Muscle layer of colon (tissue), 2 donors: ENCODE measurements around the gene NELFCD.

Source experiments
- H3K27ac ChIP-seq: one replicate; pipeline ENCODE4 v1.7.0; 2013; ENCODE audit warnings: low read depth, mild to moderate bottlenecking, low read length, moderate library complexity
- H3K27me3 ChIP-seq, 2 donors: one replicate each; pipeline ENCODE4 v1.7.0; 2013; ENCODE audit warnings: low read length in 2 of 2, mild to moderate bottlenecking in 2 of 2; ENCODE audit not compliant: insufficient read depth in 2 of 2, control insufficient read depth in 1 of 2
- H3K36me3 ChIP-seq: one replicate; pipeline ENCODE4 v1.7.0; 2013; ENCODE audit warnings: mild to moderate bottlenecking, low read length; ENCODE audit not compliant: insufficient read depth
- H3K4me1 ChIP-seq: one replicate; pipeline ENCODE4 v1.7.0; 2013; ENCODE audit warnings: mild to moderate bottlenecking, low read length; ENCODE audit not compliant: insufficient read depth
- H3K4me3 ChIP-seq, 2 donors: one replicate each; pipeline ENCODE4 v1.7.0; 2013; ENCODE audit warnings: low read length in 2 of 2, low read depth in 1 of 2, mild to moderate bottlenecking in 1 of 2, moderate library complexity in 1 of 2
- H3K9ac ChIP-seq: one replicate; pipeline ENCODE4 v1.7.0; 2013; ENCODE audit warnings: low read length
- H3K9me3 ChIP-seq: one replicate; pipeline ENCODE4 v1.7.0; 2013; ENCODE audit warnings: mild to moderate bottlenecking, low read length
- donor health status: abdominal sarcoma.
- donor health status: Adenocarcinoma of cecum.

NELFCD gene

GRCh38 chr20:58987790-58988564 lies 6.9 kb downstream of the NELFCD start:
- Histone ChIP-seq H3K4me1 (peaks cover 20% of the 10 kb centered on the region), H3K4me3 (no peak overlapping the region), H3K27ac (no peak overlapping the region), H3K9ac (no peak overlapping the region), H3K36me3 (peaks cover 64% of the 10 kb centered on the region), H3K9me3 (no peaks in the 10 kb centered on the region), H3K27me3 (no peaks in the 10 kb centered on the region)

GRCh38 chr20:58988565-58988882 lies 7.5 kb downstream of the NELFCD start:
- peaks cover 70% of the 10 kb centered on the region for H3K36me3 ChIP-seq
- no peak overlapping the region for H3K27ac ChIP-seq
- peaks cover 18% of the 10 kb centered on the region for H3K4me1 ChIP-seq
- H3K27me3 ChIP-seq: no peaks in the 10 kb centered on the region
- H3K4me3 ChIP-seq: no peak overlapping the region
- H3K9me3 ChIP-seq: no peaks in the 10 kb centered on the region
- no peak overlapping the region for H3K9ac ChIP-seq

GRCh38 chr20:58989196-58989595 lies 8.1 kb downstream of the NELFCD start:
- Histone ChIP-seq H3K27ac (no peak overlapping the region), H3K4me1 (peaks cover 11% of the 10 kb centered on the region), H3K9me3 (no peaks in the 10 kb centered on the region), H3K27me3 (no peaks in the 10 kb centered on the region), H3K4me3 (no peak overlapping the region), H3K36me3 (peaks cover 77% of the 10 kb centered on the region), H3K9ac (no peak overlapping the region)

- Histone ChIP-seq H3K4me3 (no peak overlapping the region), H3K9ac (no peak overlapping the region), H3K36me3 (peaks cover 84% of the 10 kb centered on the region), H3K27me3 (no peaks in the 10 kb centered on the region), H3K27ac (no peak overlapping the region), H3K4me1 (no peaks in the 10 kb centered on the region), H3K9me3 (no peaks in the 10 kb centered on the region)
Measured at GRCh38 chr20:58990651-58991445, 9.8 kb downstream of the NELFCD start.

- no peak overlapping the region for H3K27ac ChIP-seq
Measured at GRCh38 chr20:58991715-58992114, 10.7 kb downstream of the NELFCD start.

GRCh38 chr20:58992911-58993310 lies 11.9 kb downstream of the NELFCD start:
- Histone ChIP-seq H3K4me3 (no peak overlapping the region), H3K9ac (no peak overlapping the region), H3K4me1 (no peaks in the 10 kb centered on the region), H3K9me3 (no peaks in the 10 kb centered on the region), H3K27me3 (no peaks in the 10 kb centered on the region), H3K36me3 (peaks cover 90% of the 10 kb centered on the region), H3K27ac (no peak overlapping the region)

More at GRCh38 chr20:58991715-58992114, 10.7 kb downstream of the NELFCD start:
- peaks cover 90% of the 10 kb centered on the region for H3K36me3 ChIP-seq
- no peaks in the 10 kb centered on the region for H3K27me3 ChIP-seq
- no peaks in the 10 kb centered on the region for H3K4me1 ChIP-seq
- H3K9ac ChIP-seq: no peak overlapping the region
- H3K9me3 ChIP-seq: no peaks in the 10 kb centered on the region
- no peak overlapping the region for H3K4me3 ChIP-seq

GRCh38 chr20:58993332-58994248 lies 12.5 kb downstream of the NELFCD start:
- no peak overlapping the region for H3K27ac ChIP-seq
- no peak overlapping the region for H3K9ac ChIP-seq
- H3K9me3 ChIP-seq: no peaks in the 10 kb centered on the region
- no peaks in the 10 kb centered on the region for H3K27me3 ChIP-seq
- no peaks in the 10 kb centered on the region for H3K4me1 ChIP-seq
- H3K4me3 ChIP-seq: no peak overlapping the region
- H3K36me3 ChIP-seq: peaks cover 85% of the 10 kb centered on the region

- Histone ChIP-seq H3K9me3 (no peaks in the 10 kb centered on the region), H3K9ac (no peak overlapping the region), H3K4me1 (no peaks in the 10 kb centered on the region), H3K27me3 (no peaks in the 10 kb centered on the region), H3K36me3 (peaks cover 81% of the 10 kb centered on the region), H3K4me3 (no peak overlapping the region), H3K27ac (no peak overlapping the region)
Measured at GRCh38 chr20:58994390-58995159, 13.5 kb downstream of the NELFCD start.

GRCh38 chr20:58995461-58996225 lies 14.6 kb downstream of the NELFCD start:
- H3K4me1 ChIP-seq: no peaks in the 10 kb centered on the region
- H3K4me3 ChIP-seq: no peak overlapping the region
- no peaks in the 10 kb centered on the region for H3K9me3 ChIP-seq
- no peak overlapping the region for H3K9ac ChIP-seq
- no peak overlapping the region for H3K27ac ChIP-seq
- no peaks in the 10 kb centered on the region for H3K27me3 ChIP-seq
- peaks cover 76% of the 10 kb centered on the region for H3K36me3 ChIP-seq

- Histone ChIP-seq H3K27ac (no peak overlapping the region), H3K36me3 (peaks cover 76% of the 10 kb centered on the region), H3K27me3 (no peaks in the 10 kb centered on the region), H3K4me3 (no peak overlapping the region), H3K9me3 (no peaks in the 10 kb centered on the region), H3K4me1 (no peaks in the 10 kb centered on the region), H3K9ac (no peak overlapping the region)
Measured at GRCh38 chr20:58996226-58996611, 15.2 kb downstream of the NELFCD start.
